ENCODE measurements around the gene RSAD1.
"Not testable (repeated sequence)": the region's sequence is repeated elsewhere in the genome, so short reads cannot be mapped to it uniquely, and the experiment has no call there.

RSAD1 gene

DNA sequence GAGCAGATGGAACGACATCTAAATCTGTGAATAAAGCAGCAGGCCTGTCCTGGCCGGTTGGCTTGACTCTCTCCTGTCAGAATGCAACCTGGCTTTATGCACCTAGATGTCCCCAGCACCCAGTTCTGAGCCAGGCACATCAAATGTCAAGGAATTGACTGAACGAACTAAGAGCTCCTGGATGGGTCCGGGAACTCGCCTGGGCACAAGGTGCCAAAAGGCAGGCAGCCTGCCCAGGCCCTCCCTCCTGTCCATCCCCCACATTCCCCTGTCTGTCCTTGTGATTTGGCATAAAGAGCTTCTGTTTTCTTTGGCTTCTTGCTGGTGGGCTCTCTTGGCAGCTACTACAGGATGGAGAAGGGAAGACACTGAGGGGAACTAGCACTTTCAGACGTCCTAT is 4.1 kb upstream of the RSAD1 start:
- H3K27ac ChIP-seq: no peak overlapping the region
- no peak for TF ChIP-seq ZFX (IDR thresholded peaks at IDR 0.05)
- TF ChIP-seq, protein P1, sequence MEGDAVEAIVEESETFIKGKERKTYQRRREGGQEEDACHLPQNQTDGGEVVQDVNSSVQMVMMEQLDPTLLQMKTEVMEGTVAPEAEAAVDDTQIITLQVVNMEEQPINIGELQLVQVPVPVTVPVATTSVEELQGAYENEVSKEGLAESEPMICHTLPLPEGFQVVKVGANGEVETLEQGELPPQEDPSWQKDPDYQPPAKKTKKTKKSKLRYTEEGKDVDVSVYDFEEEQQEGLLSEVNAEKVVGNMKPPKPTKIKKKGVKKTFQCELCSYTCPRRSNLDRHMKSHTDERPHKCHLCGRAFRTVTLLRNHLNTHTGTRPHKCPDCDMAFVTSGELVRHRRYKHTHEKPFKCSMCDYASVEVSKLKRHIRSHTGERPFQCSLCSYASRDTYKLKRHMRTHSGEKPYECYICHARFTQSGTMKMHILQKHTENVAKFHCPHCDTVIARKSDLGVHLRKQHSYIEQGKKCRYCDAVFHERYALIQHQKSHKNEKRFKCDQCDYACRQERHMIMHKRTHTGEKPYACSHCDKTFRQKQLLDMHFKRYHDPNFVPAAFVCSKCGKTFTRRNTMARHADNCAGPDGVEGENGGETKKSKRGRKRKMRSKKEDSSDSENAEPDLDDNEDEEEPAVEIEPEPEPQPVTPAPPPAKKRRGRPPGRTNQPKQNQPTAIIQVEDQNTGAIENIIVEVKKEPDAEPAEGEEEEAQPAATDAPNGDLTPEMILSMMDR (conservative IDR thresholded peaks at IDR 0.05): no peak

DNA sequence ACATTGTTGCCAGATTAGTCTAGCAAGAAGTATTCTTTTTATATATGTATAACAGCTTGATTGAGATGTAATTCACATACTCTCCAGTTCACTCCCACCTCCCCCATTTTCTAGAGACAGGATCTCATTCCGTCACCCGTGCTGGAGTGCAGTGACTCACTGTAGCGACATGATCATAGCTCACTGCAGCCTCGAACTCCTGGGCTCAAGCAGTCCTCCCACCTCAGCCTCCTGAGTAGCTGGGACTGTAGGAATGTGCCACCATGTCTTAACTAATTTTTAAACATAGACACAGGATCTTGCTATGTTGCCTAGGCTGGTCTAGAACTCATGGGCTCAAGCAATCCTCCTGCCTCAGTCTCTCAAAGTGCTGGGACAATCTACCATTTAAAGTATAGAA is 3.3 kb upstream of the RSAD1 start:
- no peak overlapping the region for H3K27ac ChIP-seq
- TF ChIP-seq ZFX (IDR thresholded peaks at IDR 0.05): no peak
- TF ChIP-seq, protein P1 (conservative IDR thresholded peaks at IDR 0.05): no peak

DNA sequence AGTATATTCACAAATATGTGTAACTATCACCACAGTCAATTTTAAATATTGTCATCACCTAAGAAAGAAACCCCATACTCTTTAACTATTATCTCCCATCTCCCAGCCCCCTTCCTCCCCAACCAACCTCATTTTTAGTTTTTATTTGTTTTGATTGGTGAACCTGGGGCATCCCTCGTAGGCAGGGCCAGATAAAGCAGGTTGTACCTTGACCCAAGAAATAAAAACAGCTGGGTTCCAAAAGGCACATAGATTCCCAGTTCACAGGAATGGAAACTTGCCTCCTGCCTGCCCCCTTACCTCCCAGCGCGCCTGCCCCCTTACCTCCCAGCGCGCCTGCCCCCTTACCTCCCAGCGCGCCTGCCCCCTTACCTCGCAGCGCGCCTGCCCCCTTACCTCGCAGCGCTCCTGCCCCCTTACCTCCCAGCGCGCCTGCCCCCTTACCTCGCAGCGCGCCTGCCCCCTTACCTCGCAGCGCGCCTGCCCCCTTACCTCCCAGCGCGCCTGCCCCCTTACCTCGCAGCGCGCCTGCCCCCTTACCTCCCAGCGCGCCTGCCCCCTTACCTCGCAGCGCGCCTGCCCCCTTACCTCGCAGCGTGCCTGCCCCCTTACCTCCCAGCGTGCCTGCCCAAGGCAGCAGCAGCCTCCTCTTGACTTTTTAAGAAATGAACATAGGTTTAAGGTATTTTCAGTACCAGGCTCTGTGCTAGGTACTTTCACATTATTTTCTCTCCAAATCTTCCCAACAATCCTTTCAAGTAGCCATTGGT is 2.7 kb upstream of the RSAD1 start:
- not testable (repeated sequence) for H3K27ac ChIP-seq

DNA sequence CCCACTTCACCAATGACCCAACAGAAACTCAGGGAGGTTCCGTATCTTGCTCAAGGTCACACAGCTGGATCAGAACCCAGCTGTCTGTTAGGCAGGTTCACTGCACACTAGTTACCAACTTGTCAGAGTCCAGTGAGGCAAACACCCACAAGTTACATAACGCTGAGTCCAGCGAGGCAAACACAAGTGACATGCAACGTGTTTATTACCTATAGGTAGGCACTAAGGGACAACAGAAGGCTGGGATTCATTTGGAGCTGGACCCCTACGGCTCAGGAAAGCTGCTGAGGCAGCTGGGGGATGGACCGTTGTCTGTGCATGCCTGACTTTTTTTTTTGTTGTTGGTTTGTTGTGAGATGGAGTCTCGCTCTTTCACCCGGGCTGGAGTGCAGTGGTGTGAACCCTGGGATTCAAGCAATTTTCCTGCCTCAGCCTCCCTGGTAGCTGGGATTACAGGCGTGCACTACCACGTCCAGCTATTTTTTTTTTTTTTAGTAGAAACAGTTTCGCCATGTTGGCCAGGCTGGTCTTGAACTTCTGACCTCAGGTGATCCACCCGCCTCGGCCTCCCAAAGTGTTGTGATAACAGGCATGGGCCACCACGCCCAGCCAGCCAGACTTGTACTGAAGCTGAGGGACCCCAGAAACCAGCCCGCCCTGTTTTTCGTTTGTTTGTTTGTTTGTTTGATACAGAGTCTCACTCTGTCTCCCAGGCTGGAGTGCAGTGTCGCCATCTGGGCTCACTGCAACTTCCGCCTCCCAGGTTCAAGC is 1.9 kb upstream of the RSAD1 start:
- TF ChIP-seq, protein P1 (conservative IDR thresholded peaks at IDR 0.05): no peak
- no peak for TF ChIP-seq ZFX (IDR thresholded peaks at IDR 0.05)

DNA sequence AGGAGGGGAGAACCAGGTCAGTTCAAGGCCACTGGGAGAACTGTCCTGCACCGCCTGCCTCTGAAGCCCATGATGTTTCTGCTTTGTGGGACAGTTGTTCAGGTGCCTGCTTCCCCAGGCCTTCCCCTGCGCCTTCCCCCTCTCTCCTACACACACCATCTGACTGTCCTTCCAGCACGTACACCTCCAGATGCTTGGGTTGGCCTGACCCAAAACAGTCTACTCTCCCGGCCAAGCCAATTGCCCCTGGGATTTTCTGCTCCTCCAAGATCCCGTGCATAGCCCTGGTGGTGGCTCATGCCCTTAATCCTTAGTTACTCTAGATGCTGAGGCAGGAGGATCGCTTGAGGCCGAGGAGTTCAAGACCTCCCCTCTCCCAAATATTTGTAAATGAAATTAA is 684 bp upstream of the RSAD1 start:
- TF ChIP-seq ZFX (IDR thresholded peaks at IDR 0.05): no peak
- TF ChIP-seq, protein P1 (conservative IDR thresholded peaks at IDR 0.05): no peak
- H3K27ac ChIP-seq: peak overlapping the region; percentile 89

More for the DNA sequence above, 1.9 kb upstream of the RSAD1 start:
- H3K27ac ChIP-seq: no peak overlapping the region; the same call in 1 of the 2 replicates

DNA sequence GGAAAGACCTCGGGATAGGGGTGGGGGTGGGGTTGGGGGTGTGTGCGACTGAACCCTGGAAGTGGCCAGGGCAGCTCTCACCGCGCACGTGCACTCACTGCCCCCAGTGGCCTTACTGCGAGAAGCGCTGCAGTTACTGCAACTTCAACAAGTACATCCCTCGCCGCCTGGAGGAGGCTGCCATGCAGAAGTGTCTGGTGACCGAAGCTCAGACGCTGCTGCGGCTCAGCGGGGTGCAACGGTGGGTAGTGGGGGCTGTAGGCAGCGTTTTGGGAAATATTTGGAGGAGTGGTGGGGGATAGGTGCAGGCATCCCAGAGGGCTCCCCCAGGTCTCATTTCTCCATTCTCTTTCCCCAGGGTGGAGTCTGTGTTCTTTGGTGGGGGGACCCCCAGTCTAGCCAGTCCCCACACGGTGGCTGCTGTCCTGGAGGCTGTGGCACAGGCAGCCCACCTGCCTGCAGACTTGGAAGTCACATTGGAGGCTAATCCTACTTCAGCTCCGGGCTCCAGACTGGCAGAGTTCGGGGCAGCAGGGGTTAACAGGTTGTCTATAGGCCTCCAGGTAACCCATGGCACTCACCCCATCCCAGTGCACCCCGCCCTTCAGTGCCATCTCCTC is 972 bp downstream of the RSAD1 start:
- TF ChIP-seq, protein P1 (conservative IDR thresholded peaks at IDR 0.05): no peak
- no peak for TF ChIP-seq ZFX (IDR thresholded peaks at IDR 0.05)
- peak overlapping the region; percentile 89 for H3K27ac ChIP-seq

DNA sequence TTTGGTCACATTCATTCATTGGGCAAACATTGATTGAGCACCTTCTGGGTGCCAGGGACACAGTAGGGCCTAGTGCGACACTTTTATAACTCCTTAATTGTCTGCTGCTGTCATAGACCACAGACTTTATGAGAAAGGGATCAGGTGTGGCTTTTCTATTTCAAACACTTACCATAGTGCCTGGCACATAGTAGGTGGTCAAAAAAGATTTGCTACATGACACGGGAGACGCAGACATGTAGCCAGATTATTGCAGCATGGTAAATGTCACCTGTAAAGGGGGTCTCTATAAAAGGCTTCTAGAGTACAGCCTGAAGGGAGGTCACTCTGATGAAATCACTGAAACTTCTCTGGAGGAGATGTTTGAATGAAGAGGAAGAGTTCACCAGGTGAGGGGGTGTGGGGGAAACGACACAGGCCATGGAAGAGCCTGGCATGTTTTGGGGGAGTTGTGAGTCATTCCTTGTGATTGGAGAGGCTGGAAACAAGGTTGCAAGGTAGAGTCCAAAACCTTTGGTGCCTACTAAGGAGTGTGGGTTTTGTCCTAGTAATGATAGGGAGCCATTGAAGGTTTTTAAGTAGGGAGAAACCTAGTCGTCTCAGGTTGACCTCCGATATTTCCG is 1.6 kb downstream of the RSAD1 start:
- H3K27ac ChIP-seq: peak overlapping the region; percentile 89

More for the DNA sequence above, 1.6 kb downstream of the RSAD1 start:
- TF ChIP-seq ZFX (IDR thresholded peaks at IDR 0.05): no peak
- TF ChIP-seq, protein P1 (conservative IDR thresholded peaks at IDR 0.05): no peak

Data from C4-2B (cell line).